Mesothelial cell of epicardium (in vitro differentiated cells): ENCODE data around the gene PLAC9. TPM values are rescaled to one million over a fixed set of nuclear protein-coding genes. Genes with fewer than 3 reads are reported as not detected.
"Not testable (repeated sequence)": the region's sequence is repeated elsewhere in the genome, so short reads cannot be mapped to it uniquely, and the experiment has no call there.

ENCODE experiments used
- DNase-seq, 2 experiments: peaks; one replicate each; pipeline ENCODE4 v3.0.0; 2021; ENCODE audit warnings: low spot score in 2 of 2; ENCODE audit not compliant: unreplicated experiment in 2 of 2
- H3K27ac Mint-ChIP-seq: 2 replicates; pipeline ENCODE4 v1.8.0; 2021; ENCODE audit warnings: mixed read lengths
- H3K27me3 Mint-ChIP-seq: 2 replicates; pipeline ENCODE4 v1.8.0; 2021; ENCODE audit warnings: low read depth, mixed read lengths
- H3K36me3 Mint-ChIP-seq: 2 replicates; pipeline ENCODE4 v1.8.0; 2021; ENCODE audit warnings: mixed read lengths
- H3K4me1 Mint-ChIP-seq: 2 replicates; pipeline ENCODE4 v1.8.0; 2021; ENCODE audit warnings: mixed read lengths
- H3K4me3 Mint-ChIP-seq: 2 replicates; pipeline ENCODE4 v1.8.0; 2021; ENCODE audit warnings: mild to moderate bottlenecking, moderate library complexity, mixed read lengths
- H3K9me3 Mint-ChIP-seq: 2 replicates; pipeline ENCODE4 v1.8.0; 2021; ENCODE audit warnings: mixed read lengths
- CTCF ChIP-seq: fragments of 200-600 bp; sonication (generic); IDR thresholded peaks from one replicate; pipeline ENCODE4 v1.5.0; 2021; ENCODE audit warnings: antibody characterized with exemption; ENCODE audit not compliant: unreplicated experiment
- total RNA-seq: library from RNA; stranded (reverse); gene quantifications from 3 replicates; pipeline ENCODE4 v1.2.1, GENCODE V29; 2021

Gene PLAC9
- total RNA-seq, 1 donor from 2014 or later: 25.1 TPM

- Mint-ChIP-seq H3K27ac (peak overlapping the region; percentile 30), H3K27me3 (no peaks in the 10 kb centered on the region), H3K4me1 (peaks cover 22% of the 10 kb centered on the region), H3K9me3 (no peaks in the 10 kb centered on the region), H3K4me3 (no peak overlapping the region), H3K36me3 (no peaks in the 10 kb centered on the region)
- DNase-seq: no peak
- no peak for TF ChIP-seq CTCF
These were observed 9.3 kb downstream of the PLAC9 start for GRCh38 chr10:80141696-80142460.

- Mint-ChIP-seq H3K9me3 (peaks cover 5% of the 10 kb centered on the region), H3K36me3 (peaks cover 12% of the 10 kb centered on the region), H3K4me1 (peaks cover 10% of the 10 kb centered on the region), H3K27me3 (no peaks in the 10 kb centered on the region), H3K4me3 (no peak overlapping the region), H3K27ac (peak overlapping the region; percentile 47)
- TF ChIP-seq CTCF: peak; percentile 35
- no peak for DNase-seq
These were observed 11.7 kb downstream of the PLAC9 start for GRCh38 chr10:80144067-80144695.

GRCh38 chr10:80144696-80145131 lies 12.2 kb downstream of the PLAC9 start:
- H3K9me3 Mint-ChIP-seq: peaks cover 10% of the 10 kb centered on the region
- no peak for DNase-seq
- peak overlapping the region; percentile 69 for H3K27ac Mint-ChIP-seq

GRCh38 chr10:80145406-80146308 lies 13.1 kb downstream of the PLAC9 start:
- H3K36me3 Mint-ChIP-seq: peaks cover 24% of the 10 kb centered on the region
- DNase-seq, H3K27me3 Mint-ChIP-seq, H3K4me3 Mint-ChIP-seq, H3K4me1 Mint-ChIP-seq: not testable (repeated sequence)
- H3K9me3 Mint-ChIP-seq: peaks cover 15% of the 10 kb centered on the region
- H3K27ac Mint-ChIP-seq: peak overlapping the region; percentile 55

More at GRCh38 chr10:80144696-80145131, 12.2 kb downstream of the PLAC9 start:
- no peak for TF ChIP-seq CTCF
- H3K4me3 Mint-ChIP-seq: no peak overlapping the region
- H3K27me3 Mint-ChIP-seq: no peaks in the 10 kb centered on the region
- H3K4me1 Mint-ChIP-seq: peaks cover 10% of the 10 kb centered on the region
- peaks cover 18% of the 10 kb centered on the region for H3K36me3 Mint-ChIP-seq

- DNase-seq: no peak
- no peak overlapping the region for H3K27ac Mint-ChIP-seq
- no peak overlapping the region for H3K4me3 Mint-ChIP-seq
- H3K36me3 Mint-ChIP-seq: peaks cover 37% of the 10 kb centered on the region
- H3K27me3 Mint-ChIP-seq: no peaks in the 10 kb centered on the region
- H3K4me1 Mint-ChIP-seq: peaks cover 5% of the 10 kb centered on the region
- TF ChIP-seq CTCF: no peak
- H3K9me3 Mint-ChIP-seq: peaks cover 16% of the 10 kb centered on the region
These were observed 14.4 kb downstream of the PLAC9 start for GRCh38 chr10:80146918-80147317.
